NOMO-1 treated with DMSO at 0.1 percent for 48 hours (cell line): Measurements from ENCODE around the gene BTK.
"Not testable (repeated sequence)": the region's sequence is repeated elsewhere in the genome, so short reads cannot be mapped to it uniquely, and the experiment has no call there.

ENCODE experiments used
- DNase-seq: peaks from one replicate; lab custom pipeline; 2025; ENCODE audit not compliant: unreplicated experiment; lab: John Stamatoyannopoulos, UW

Gene BTK

DNA sequence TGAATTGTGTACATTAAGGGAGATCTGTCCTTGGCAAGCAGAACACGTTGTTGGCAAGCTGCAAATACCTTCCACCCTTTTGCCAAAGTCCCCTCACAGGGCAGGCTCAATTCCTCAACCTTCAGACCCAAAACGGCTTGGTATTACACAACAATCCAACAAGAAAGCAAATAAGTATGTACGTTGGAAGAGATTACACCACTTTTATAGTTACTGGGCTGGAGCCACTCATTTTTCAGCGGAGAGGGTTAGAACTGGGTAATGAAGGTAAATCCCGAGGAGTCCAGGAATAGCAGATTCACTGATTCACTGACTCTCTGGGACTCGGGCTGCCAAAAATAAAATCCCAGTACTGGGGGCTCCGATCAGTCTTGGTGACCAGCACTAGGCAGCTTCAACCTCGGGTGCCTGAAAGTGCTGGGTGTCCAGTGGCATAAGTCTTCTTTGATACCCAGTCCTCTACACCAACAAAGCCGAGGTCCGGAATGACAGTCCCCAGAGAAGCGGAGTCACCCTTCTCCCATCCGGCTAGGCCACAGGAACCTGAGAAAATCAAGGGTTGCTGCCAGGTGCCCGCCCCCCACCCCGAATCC, 38.0 kb downstream of the BTK start:
- no peak for DNase-seq

DNA sequence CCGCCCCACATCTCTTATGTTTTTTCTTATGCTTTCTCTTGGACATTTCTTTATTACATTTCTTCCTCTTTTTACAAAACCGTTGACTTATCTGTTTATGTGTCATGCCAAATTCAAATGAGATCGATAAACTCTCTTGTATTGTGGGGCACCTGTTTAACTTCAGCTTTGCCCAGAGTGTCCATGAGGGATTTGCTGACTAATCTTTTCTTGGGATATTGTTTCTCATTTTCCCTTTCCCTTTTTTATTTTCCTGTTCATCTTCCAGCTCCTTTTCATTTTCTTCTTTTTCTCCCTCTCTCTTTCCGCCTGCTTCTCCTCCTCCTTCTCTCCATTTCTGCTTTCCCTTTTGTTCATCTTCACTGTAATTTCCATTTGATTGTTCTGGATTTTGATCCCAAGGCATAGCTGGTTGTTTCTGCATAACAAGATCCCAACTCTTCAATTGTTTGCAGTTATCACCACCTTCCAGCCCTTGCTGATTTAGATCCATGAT, 48.2 kb downstream of the BTK start:
- no peak for DNase-seq

DNA sequence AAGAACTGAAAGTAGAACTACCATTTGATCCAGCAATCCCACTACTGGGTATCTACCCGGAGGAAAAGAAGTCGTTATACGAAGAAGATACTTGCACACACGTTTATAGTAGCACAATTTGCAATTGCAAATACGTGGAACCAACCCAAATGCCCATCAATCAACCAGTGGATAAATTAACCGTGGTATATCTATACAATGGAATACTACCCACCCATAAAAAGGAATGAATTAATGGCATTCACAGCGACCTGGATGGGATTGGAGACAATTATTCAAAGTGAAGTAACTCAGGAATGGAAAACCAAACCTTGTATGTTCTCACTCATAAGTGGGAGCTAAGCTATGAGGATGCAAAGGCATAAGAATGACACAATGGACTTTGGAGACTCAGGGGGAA, 51.7 kb downstream of the BTK start:
- DNase-seq = not testable (repeated sequence)

DNA sequence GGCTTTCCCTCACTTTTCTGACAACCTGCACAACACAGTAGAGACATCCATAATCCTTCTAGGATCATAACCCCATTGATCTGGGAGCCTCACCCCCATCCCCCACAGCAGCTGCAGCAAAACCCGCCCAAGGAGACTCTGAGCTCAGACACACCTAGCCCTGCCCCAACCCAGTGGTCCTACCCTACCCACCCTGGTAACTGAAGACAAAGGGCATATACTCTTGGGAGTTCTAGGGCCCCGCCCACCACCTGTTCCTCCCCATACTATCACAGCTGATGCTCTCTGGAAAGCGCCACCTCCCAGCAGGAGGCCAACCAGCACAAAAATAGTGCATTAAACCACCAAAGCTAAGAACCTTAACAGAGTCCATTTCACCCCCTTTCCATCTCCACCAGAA, 59.4 kb downstream of the BTK start:
- DNase-seq = not testable (repeated sequence)

DNA sequence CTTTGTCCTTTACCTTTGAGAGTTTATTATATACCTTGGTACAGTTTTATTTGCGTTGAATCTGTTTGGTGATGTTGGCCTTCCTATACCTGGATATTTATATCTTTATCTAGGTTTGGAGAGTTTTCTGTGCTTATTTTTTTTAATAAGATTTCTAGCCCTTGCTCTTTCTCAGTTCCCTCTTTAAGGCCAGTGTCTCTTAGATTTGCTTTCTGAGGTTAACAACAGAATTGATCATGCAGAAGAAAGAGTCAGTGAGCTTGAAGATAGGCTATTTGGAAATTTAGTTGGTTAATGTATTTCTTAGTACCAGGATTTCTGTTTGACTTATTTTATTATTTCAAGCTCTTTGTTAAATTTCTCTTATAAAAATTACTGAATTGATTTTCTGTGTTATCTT, 82.2 kb downstream of the BTK start:
- no peak for DNase-seq
